ENCODE measurements around the gene SLC35F5. TPM values are rescaled to one million over a fixed set of nuclear protein-coding genes. Genes with fewer than 3 reads are reported as not detected.
A peak's percentile ranks its signal among the peaks of the same experiment; 100 is the strongest.

SLC35F5 gene
- 100 to 1,000 TPM in 2 of 3 donors, 10 to 100 TPM in 1; 78.8 to 132 (median 125) TPM for total RNA-seq
- long read RNA-seq, donor 1, full-length matches to known transcripts, result 38 of 55 reads
- long read RNA-seq, donor 1, partial matches to known transcripts, result 2 of 55 reads
- long read RNA-seq, donor 1, other reads (novel, unspliced or antisense), result 15 of 55 reads
- long read RNA-seq, donor 2, full-length matches to known transcripts, result 32 of 54 reads
- long read RNA-seq, donor 2, partial matches to known transcripts, result 2 of 54 reads
- long read RNA-seq, donor 2, other reads (novel, unspliced or antisense), result 20 of 54 reads

GRCh38 chr2:113756355-113757137, at the start of gene SLC35F5:
Gene SLC35F5, minus strand, starts transcription at chr2:113756642. Its CDS starts 233 bp downstream, at chr2:113756409.
- intact Hi-C loops (cut with DNase I, micrococcal nuclease), result loop anchor here in 1 of 2 donors (5.0 kb wide), 1 partner anchor 131 kb away; no protein-coding TSS in a partner anchor
- peak; percentile 96 for ATAC-seq

GRCh38 chr2:113799375-113799774, 42.9 kb upstream of the SLC35F5 start:
- DNase-seq (no peak), ATAC-seq (no peak)
- H3K4me1 ChIP-seq (ENCODE audit: low read depth), result no peaks in the 10 kb centered on the region
- no peaks in the 10 kb centered on the region for H3K9me3 ChIP-seq
- no peaks in the 10 kb centered on the region for H3K36me3 ChIP-seq (ENCODE audit: low read depth)
- intact Hi-C loops (cut with DNase I, micrococcal nuclease), result no loop called here
- no peak for TF ChIP-seq CTCF (IDR thresholded peaks at IDR 0.05)
- no peak overlapping the region for H3K4me3 ChIP-seq

More at GRCh38 chr2:113756355-113757137, at the start of gene SLC35F5:
- Histone ChIP-seq H3K36me3 (ENCODE audit: low read depth) (no peaks in the 10 kb centered on the region), H3K4me1 (ENCODE audit: low read depth) (peaks cover 30% of the 10 kb centered on the region), H3K4me3 (peak within 1 kb of the TSS; percentile 96), H3K9me3 (no peaks in the 10 kb centered on the region)
- peak; percentile 95 to 97 (median 96) for DNase-seq
- no peak for TF ChIP-seq CTCF (IDR thresholded peaks at IDR 0.05)

- no peaks in the 10 kb centered on the region for H3K4me1 ChIP-seq (ENCODE audit: low read depth)
- ATAC-seq, result no peak
- no peak for TF ChIP-seq CTCF (IDR thresholded peaks at IDR 0.05)
- no peaks in the 10 kb centered on the region for H3K9me3 ChIP-seq
- intact Hi-C loops (cut with DNase I, micrococcal nuclease), result no loop called here
- no peaks in the 10 kb centered on the region for H3K36me3 ChIP-seq (ENCODE audit: low read depth)
- DNase-seq, result no peak
- no peak overlapping the region for H3K4me3 ChIP-seq
Observed at GRCh38 chr2:113797237-113797636, 40.8 kb upstream of the SLC35F5 start.

- intact Hi-C loops (cut with DNase I, micrococcal nuclease), result no loop called here
- H3K4me3 ChIP-seq, result no peak overlapping the region
- no peak for TF ChIP-seq CTCF (IDR thresholded peaks at IDR 0.05)
- no peaks in the 10 kb centered on the region for H3K36me3 ChIP-seq (ENCODE audit: low read depth)
- H3K4me1 ChIP-seq (ENCODE audit: low read depth), result no peaks in the 10 kb centered on the region
- DNase-seq (no peak), ATAC-seq (peak; percentile 18)
- H3K9me3 ChIP-seq, result no peaks in the 10 kb centered on the region
Observed at GRCh38 chr2:113796592-113797175, 40.2 kb upstream of the SLC35F5 start.

- H3K9me3 ChIP-seq, result no peaks in the 10 kb centered on the region
- intact Hi-C loops (cut with DNase I, micrococcal nuclease), result no loop called here
- no peaks in the 10 kb centered on the region for H3K4me1 ChIP-seq (ENCODE audit: low read depth)
- DNase-seq (no peak), ATAC-seq (peak; percentile 20)
- H3K36me3 ChIP-seq (ENCODE audit: low read depth), result no peaks in the 10 kb centered on the region
- H3K4me3 ChIP-seq, result no peak overlapping the region
- TF ChIP-seq CTCF (IDR thresholded peaks at IDR 0.05), result no peak
Observed at GRCh38 chr2:113795405-113795920, 39.0 kb upstream of the SLC35F5 start.

Data from mucosa of descending colon (tissue), 3 donors.